ENCODE results near the gene GOLGA8B.
"Not testable (repeated sequence)": the region's sequence is repeated elsewhere in the genome, so short reads cannot be mapped to it uniquely, and the experiment has no call there.

The GOLGA8B gene

DNA sequence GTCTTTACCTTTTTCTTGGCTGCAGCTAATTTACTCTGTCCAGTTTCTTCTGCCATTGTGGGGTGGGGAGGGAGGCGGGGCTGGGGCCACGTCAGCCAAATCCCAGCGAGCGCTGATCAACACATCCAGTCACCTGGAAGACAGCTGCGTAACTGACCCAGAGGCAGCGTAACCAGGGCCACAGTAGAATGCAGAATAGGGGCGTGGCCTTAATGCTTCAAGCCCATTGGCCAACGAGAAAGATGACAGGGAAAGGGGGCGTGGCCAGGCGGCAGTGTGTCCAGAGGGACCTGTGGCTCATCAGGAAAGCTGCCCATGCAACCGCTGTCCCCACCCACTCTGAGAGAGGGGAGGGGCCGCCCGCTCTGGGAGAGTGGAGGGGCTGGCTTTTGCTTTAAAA, 47.6 kb downstream of the GOLGA8B start:
- H3K27ac ChIP-seq, result not testable (repeated sequence)
